Type B pancreatic cell (in vitro differentiated cells): Measurements from ENCODE around the gene HDAC11. TPM values are rescaled to one million over a fixed set of nuclear protein-coding genes. Genes with fewer than 3 reads are reported as not detected.
A peak's percentile ranks its signal among the peaks of the same experiment; 100 is the strongest.
"Not testable (repeated sequence)": the region's sequence is repeated elsewhere in the genome, so short reads cannot be mapped to it uniquely, and the experiment has no call there.

ENCODE experiments used
- DNase-seq: peaks from one replicate; pipeline ENCODE4 v3.0.0; 2021; ENCODE audit warnings: mixed read lengths; ENCODE audit not compliant: unreplicated experiment; ENCODE audit errors: extremely low spot score
- H3K27ac Mint-ChIP-seq: 2 replicates; pipeline ENCODE4 v1.8.0; 2021; ENCODE audit warnings: mild to moderate bottlenecking, mixed read lengths
- H3K27me3 Mint-ChIP-seq: 2 replicates; pipeline ENCODE4 v1.8.0; 2021; ENCODE audit warnings: mixed read lengths
- H3K36me3 Mint-ChIP-seq: 2 replicates; pipeline ENCODE4 v1.8.0; 2021; ENCODE audit warnings: mixed read lengths
- H3K4me1 Mint-ChIP-seq: one replicate; pipeline ENCODE4 v1.8.0; 2021; ENCODE audit warnings: mixed read lengths; ENCODE audit not compliant: unreplicated experiment
- H3K4me3 Mint-ChIP-seq: 2 replicates; pipeline ENCODE4 v1.8.0; 2021; ENCODE audit warnings: mild to moderate bottlenecking, mixed read lengths
- H3K9me3 Mint-ChIP-seq: 2 replicates; pipeline ENCODE4 v1.8.0; 2021; ENCODE audit warnings: mixed read lengths
- CTCF ChIP-seq: fragments of 200-600 bp; sonication (generic); conservative IDR thresholded peaks from 2 replicates; pipeline ENCODE4 v1.5.0; 2021; ENCODE audit warnings: antibody characterized with exemption, mild to moderate bottlenecking
- total RNA-seq: library from RNA; stranded (reverse); gene quantifications from 2 replicates; pipeline ENCODE4 v1.2.1, GENCODE V29; 2021; ENCODE audit warnings: low replicate concordance

Gene HDAC11
- total RNA-seq, 1 donor from 2014 or later = 21.9 TPM

- Mint-ChIP-seq H3K4me3 (no peak overlapping the region), H3K9me3 (no peaks in the 10 kb centered on the region), H3K27ac (no peak overlapping the region), H3K36me3 (no peaks in the 10 kb centered on the region), H3K4me1 (peaks cover 13% of the 10 kb centered on the region), H3K27me3 (no peaks in the 10 kb centered on the region)
- no peak for DNase-seq
- TF ChIP-seq CTCF = no peak
Observed at GRCh38 chr3:13498354-13499060, 18.4 kb downstream of the HDAC11 start.

DNA sequence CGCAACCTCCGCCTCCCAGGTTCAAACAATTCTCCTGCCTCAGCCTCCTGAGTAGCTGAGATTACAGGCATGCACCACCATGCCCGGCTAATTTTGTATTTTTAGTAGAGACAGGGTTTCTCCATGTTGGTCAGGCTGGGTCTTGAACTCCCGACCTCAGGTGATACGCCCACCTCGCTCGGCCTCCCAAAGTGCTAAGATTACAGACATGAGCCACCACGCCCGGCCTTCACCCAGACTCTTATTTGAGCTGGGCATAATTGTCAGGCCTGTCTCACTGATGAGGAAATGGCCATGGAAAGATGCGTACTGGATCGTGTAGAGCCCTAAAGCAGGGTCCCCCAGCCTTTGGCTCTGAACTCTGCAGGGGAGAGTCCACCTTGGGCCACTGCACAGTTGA lies 19.1 kb downstream of the HDAC11 start:
- not testable (repeated sequence) for DNase-seq, H3K9me3 Mint-ChIP-seq, H3K27ac Mint-ChIP-seq, H3K4me3 Mint-ChIP-seq, H3K27me3 Mint-ChIP-seq, H3K36me3 Mint-ChIP-seq
- peaks cover 13% of the 10 kb centered on the region for H3K4me1 Mint-ChIP-seq

- no peak overlapping the region for H3K27ac Mint-ChIP-seq
- DNase-seq = no peak
- H3K36me3 Mint-ChIP-seq = no peaks in the 10 kb centered on the region
- no peaks in the 10 kb centered on the region for H3K9me3 Mint-ChIP-seq
- TF ChIP-seq CTCF = peak; percentile 77
- H3K4me1 Mint-ChIP-seq = peaks cover 13% of the 10 kb centered on the region
- no peaks in the 10 kb centered on the region for H3K27me3 Mint-ChIP-seq
- no peak overlapping the region for H3K4me3 Mint-ChIP-seq
Observed at GRCh38 chr3:13500133-13500885, 20.2 kb downstream of the HDAC11 start.

GRCh38 chr3:13501056-13501455 lies 20.9 kb downstream of the HDAC11 start:
- Mint-ChIP-seq H3K36me3 (no peaks in the 10 kb centered on the region), H3K27ac (no peak overlapping the region)
- TF ChIP-seq CTCF = no peak

GRCh38 chr3:13501521-13501920 lies 21.4 kb downstream of the HDAC11 start:
- DNase-seq = no peak
- H3K9me3 Mint-ChIP-seq = no peaks in the 10 kb centered on the region
- no peak for TF ChIP-seq CTCF
- H3K27me3 Mint-ChIP-seq = no peaks in the 10 kb centered on the region
- no peaks in the 10 kb centered on the region for H3K36me3 Mint-ChIP-seq
- peaks cover 13% of the 10 kb centered on the region for H3K4me1 Mint-ChIP-seq
- H3K4me3 Mint-ChIP-seq = no peak overlapping the region
- H3K27ac Mint-ChIP-seq = no peak overlapping the region

More at GRCh38 chr3:13501056-13501455, 20.9 kb downstream of the HDAC11 start:
- Mint-ChIP-seq H3K4me1 (peaks cover 15% of the 10 kb centered on the region), H3K4me3 (no peak overlapping the region), H3K27me3 (no peaks in the 10 kb centered on the region), H3K9me3 (no peaks in the 10 kb centered on the region)
- DNase-seq = no peak
